CD4-positive, alpha-beta T cell treated with Interleukin-17A for 1 hour (primary cell): ENCODE data around the gene SERTAD2.

Experiments
- DNase-seq: peaks from one replicate; pipeline ENCODE4 v3.0.0-alpha.2; 2020

SERTAD2 gene

GRCh38 chr2:64646007-64646880 lies 7.5 kb downstream of the SERTAD2 start:
- DNase-seq: peak; percentile 86

- peak; percentile 39 for DNase-seq
Measured at GRCh38 chr2:64644458-64645382, 9.0 kb downstream of the SERTAD2 start.

GRCh38 chr2:64643838-64644457 lies 9.8 kb downstream of the SERTAD2 start:
- DNase-seq: no peak

GRCh38 chr2:64641599-64641998 lies 12.1 kb downstream of the SERTAD2 start:
- DNase-seq: no peak

GRCh38 chr2:64640153-64641044 lies 13.3 kb downstream of the SERTAD2 start:
- no peak for DNase-seq

GRCh38 chr2:64639691-64640090 lies 14.0 kb downstream of the SERTAD2 start:
- DNase-seq: no peak

GRCh38 chr2:64638502-64639120 lies 15.1 kb downstream of the SERTAD2 start:
- no peak for DNase-seq

GRCh38 chr2:64637931-64638330 lies 15.8 kb downstream of the SERTAD2 start:
- no peak for DNase-seq

- no peak for DNase-seq
Measured at GRCh38 chr2:64637000-64637635, 16.6 kb downstream of the SERTAD2 start.

- no peak for DNase-seq
Measured at GRCh38 chr2:64635976-64636911, 17.5 kb downstream of the SERTAD2 start.

- no peak for DNase-seq
Measured at GRCh38 chr2:64634345-64635267, 19.1 kb downstream of the SERTAD2 start.

GRCh38 chr2:64632835-64633819 lies 20.6 kb downstream of the SERTAD2 start:
- no peak for DNase-seq

- DNase-seq: no peak
Measured at GRCh38 chr2:64631771-64632170, 21.9 kb downstream of the SERTAD2 start.

GRCh38 chr2:64630752-64631151 lies 23.0 kb downstream of the SERTAD2 start:
- DNase-seq: no peak

- no peak for DNase-seq
Measured at GRCh38 chr2:64629875-64630274, 23.8 kb downstream of the SERTAD2 start.

GRCh38 chr2:64629329-64629781 lies 24.4 kb downstream of the SERTAD2 start:
- DNase-seq: no peak
